DOHH2 (cell line): ENCODE measurements around the gene CADPS.
A peak's percentile ranks its signal among the peaks of the same experiment; 100 is the strongest.

ENCODE experiments used
- H3F3A ChIP-seq: fragments of 200-600 bp; sonication (generic), shearing (Covaris generic); 2 replicates; pipeline ENCODE4 v1.6.0; 2016; ENCODE audit warnings: antibody characterized with exemption, mild to moderate bottlenecking; ENCODE audit not compliant: control insufficient read depth, insufficient read depth
- H3K27ac ChIP-seq: fragments of 200-600 bp; sonication (generic); 2 replicates; pipeline ENCODE4 v1.5.1; 2014; ENCODE audit warnings: low read depth, mild to moderate bottlenecking, low read length, moderate library complexity
- H3K27me3 ChIP-seq: fragments of 200-600 bp; sonication (generic); 2 replicates; pipeline ENCODE4 v1.6.1; 2014; ENCODE audit warnings: mild to moderate bottlenecking, low read length, mixed read lengths; ENCODE audit not compliant: control insufficient read depth
- H3K36me3 ChIP-seq: fragments of 200-600 bp; sonication (generic); 2 replicates; pipeline ENCODE4 v1.6.1; 2014; ENCODE audit warnings: mild to moderate bottlenecking, low read length, moderate library complexity, mixed read lengths; ENCODE audit not compliant: control insufficient read depth
- H3K4me1 ChIP-seq: fragments of 200-600 bp; sonication (generic); 2 replicates; pipeline ENCODE4 v1.6.1; 2014; ENCODE audit warnings: mild to moderate bottlenecking, low read length, mixed read lengths; ENCODE audit not compliant: control insufficient read depth
- H3K4me2 ChIP-seq: fragments of 200-600 bp; sonication (generic); 2 replicates; pipeline ENCODE4 v1.6.0; 2014; ENCODE audit warnings: mild to moderate bottlenecking, low read length, moderate library complexity
- H3K4me3 ChIP-seq: fragments of 200-600 bp; sonication (generic); 2 replicates; pipeline ENCODE4 v1.5.1; 2014; ENCODE audit warnings: mild to moderate bottlenecking, low read length, mixed read lengths
- H3K79me2 ChIP-seq: fragments of 200-600 bp; sonication (generic); 2 replicates; pipeline ENCODE4 v1.6.1; 2014; ENCODE audit warnings: mild to moderate bottlenecking, low read length, mixed read lengths; ENCODE audit not compliant: control insufficient read depth
- H3K9me2 ChIP-seq: fragments of 200-600 bp; sonication (generic); replicated peaks from 2 replicates; pipeline ENCODE4 v1.6.1; 2014; ENCODE audit warnings: mild to moderate bottlenecking, low read length, mixed read lengths; ENCODE audit not compliant: control insufficient read depth
- H3K9me3 ChIP-seq: fragments of 200-600 bp; sonication (generic); 2 replicates; pipeline ENCODE4 v1.6.1; 2014; ENCODE audit warnings: antibody characterized with exemption, low read length, mixed read lengths; ENCODE audit not compliant: control insufficient read depth, insufficient read depth
- H4K20me1 ChIP-seq: fragments of 200-600 bp; sonication (generic); 2 replicates; pipeline ENCODE4 v1.6.0; 2014; ENCODE audit warnings: low read depth, mild to moderate bottlenecking, antibody characterized with exemption, low read length, moderate library complexity; ENCODE audit not compliant: control insufficient read depth, insufficient read depth
- CTCF ChIP-seq: fragments of 200-600 bp; sonication (generic); IDR thresholded peaks from one replicate; pipeline ENCODE4 v1.5.1; 2014; ENCODE audit warnings: antibody characterized with exemption, mild to moderate bottlenecking, low read depth, low read length; ENCODE audit not compliant: poor library complexity, severe bottlenecking
- EZH2phosphoT487 ChIP-seq: fragments of 200-600 bp; sonication (generic); IDR thresholded peaks from 2 replicates; pipeline ENCODE4 v1.6.1; 2017; ENCODE audit warnings: borderline replicate concordance, mild to moderate bottlenecking, antibody characterized with exemption, low read length, moderate library complexity, mixed read lengths

CADPS gene

DNA sequence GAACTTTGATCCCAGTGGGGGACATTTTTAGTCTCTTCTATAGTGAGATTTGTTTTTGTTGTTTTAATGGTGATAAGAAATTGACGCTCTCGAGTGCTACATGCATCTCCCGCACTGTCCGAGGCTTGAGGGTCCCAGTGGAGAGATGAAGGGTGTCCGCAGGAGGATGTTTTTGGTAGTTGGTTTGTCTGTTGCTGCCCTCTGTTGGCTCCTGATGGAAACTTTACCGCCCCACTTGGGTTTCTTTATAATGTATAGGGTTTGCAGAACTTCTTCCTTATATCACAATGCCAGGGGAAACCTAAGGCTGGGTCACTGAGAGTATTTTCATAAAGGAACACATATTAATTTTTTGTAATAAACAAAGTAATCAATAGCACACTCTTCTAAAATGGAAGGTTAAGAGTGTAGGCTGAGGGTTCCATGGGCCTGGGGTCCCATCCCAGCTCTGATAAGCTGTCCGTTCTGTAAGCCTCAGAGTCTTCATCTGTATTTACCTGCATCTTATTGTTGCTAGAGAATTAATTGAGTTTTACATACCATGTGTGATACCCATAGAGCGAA lies 316.6 kb downstream of the CADPS start:
- Histone ChIP-seq H3K36me3 (peaks cover 14% of the 10 kb centered on the region), H3K79me2 (no peaks in the 10 kb centered on the region), H3K4me1 (no peaks in the 10 kb centered on the region), H3K9me3 (no peaks in the 10 kb centered on the region), H3K9me2 (no peaks in the 10 kb centered on the region), H3F3A (no peaks in the 10 kb centered on the region), H3K27ac (no peak overlapping the region), H4K20me1 (no peaks in the 10 kb centered on the region), H3K4me3 (no peak overlapping the region), H3K4me2 (no peak overlapping the region), H3K27me3 (no peaks in the 10 kb centered on the region)
- TF ChIP-seq CTCF (peak; percentile 60), EZH2phosphoT487 (no peak)

DNA sequence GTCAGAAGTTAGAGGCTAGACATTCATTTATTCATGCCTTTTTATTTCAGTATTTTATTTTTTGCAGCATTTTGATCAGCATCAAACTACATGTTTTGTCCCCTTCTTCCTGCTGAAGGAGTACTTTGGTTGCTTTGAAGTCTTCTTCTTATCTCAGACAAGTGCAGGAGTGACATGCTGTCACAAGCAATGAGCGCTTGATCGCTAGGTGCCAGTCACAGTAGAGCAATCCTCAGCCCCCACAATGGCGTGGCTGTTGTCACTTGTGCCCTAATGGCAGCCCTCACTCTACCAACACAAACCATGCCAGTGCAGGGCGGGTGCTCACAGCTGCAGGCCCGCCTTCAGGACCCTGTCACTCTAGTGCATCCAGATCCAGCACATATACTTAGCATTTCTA lies 317.2 kb downstream of the CADPS start:
- Histone ChIP-seq H4K20me1 (no peaks in the 10 kb centered on the region), H3K27me3 (no peaks in the 10 kb centered on the region), H3K4me3 (no peak overlapping the region), H3K27ac (no peak overlapping the region), H3K9me3 (no peaks in the 10 kb centered on the region), H3K79me2 (no peaks in the 10 kb centered on the region), H3K4me2 (no peak overlapping the region), H3K36me3 (peaks cover 18% of the 10 kb centered on the region), H3K4me1 (no peaks in the 10 kb centered on the region), H3F3A (no peaks in the 10 kb centered on the region), H3K9me2 (no peaks in the 10 kb centered on the region)
- TF ChIP-seq EZH2phosphoT487: no peak
- TF ChIP-seq CTCF: no peak

DNA sequence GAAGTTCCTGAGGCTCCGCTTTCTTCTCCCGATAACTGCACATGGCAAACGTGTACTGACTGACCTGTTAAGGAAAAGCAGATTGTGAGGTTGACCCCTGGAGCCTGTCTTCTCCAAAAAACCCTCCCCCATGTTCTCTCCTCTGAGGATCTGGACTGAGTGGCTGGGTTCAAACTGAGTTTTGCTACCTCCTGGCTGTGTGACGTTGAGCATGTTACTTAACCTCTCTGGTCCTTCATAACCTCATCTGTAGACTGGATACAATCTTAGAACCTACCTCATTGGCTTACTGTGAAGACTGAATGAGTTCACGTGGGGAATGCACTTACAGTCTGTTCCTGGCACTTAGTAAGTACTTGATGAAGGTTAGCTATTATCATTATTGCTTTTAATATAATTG lies 317.8 kb downstream of the CADPS start:
- H3K9me3 ChIP-seq: no peaks in the 10 kb centered on the region
- H3K27ac ChIP-seq: no peak overlapping the region
- no peaks in the 10 kb centered on the region for H3K27me3 ChIP-seq
- no peaks in the 10 kb centered on the region for H3K9me2 ChIP-seq
- no peaks in the 10 kb centered on the region for H3K4me1 ChIP-seq
- no peak overlapping the region for H3K4me2 ChIP-seq
- peaks cover 18% of the 10 kb centered on the region for H3K36me3 ChIP-seq
- no peaks in the 10 kb centered on the region for H3K79me2 ChIP-seq
- TF ChIP-seq EZH2phosphoT487: no peak
- TF ChIP-seq CTCF: no peak
- no peaks in the 10 kb centered on the region for H4K20me1 ChIP-seq
- no peak overlapping the region for H3K4me3 ChIP-seq
- no peaks in the 10 kb centered on the region for H3F3A ChIP-seq
